SK-N-SH (cell line): ENCODE measurements around the gene LCN10.

Source experiments
- EZH2phosphoT487 ChIP-seq: fragments of 200-600 bp; sonication (generic); IDR thresholded peaks from 2 replicates; pipeline ENCODE4 v1.6.1; 2017; ENCODE audit warnings: low read depth, mixed run types, mild to moderate bottlenecking, antibody characterized with exemption, moderate library complexity, borderline replicate concordance
- POLR2AphosphoS5 ChIP-seq: IDR thresholded peaks from 2 replicates; pipeline ENCODE4 v1.6.1; 2012; ENCODE audit warnings: low read depth, low read length
- TF ChIP-seq, protein P1 (sequence below): IDR thresholded peaks from 2 replicates; pipeline ENCODE4 v1.6.1; 2012; ENCODE audit warnings: mild to moderate bottlenecking, low read depth, low read length, moderate library complexity

DNA sequence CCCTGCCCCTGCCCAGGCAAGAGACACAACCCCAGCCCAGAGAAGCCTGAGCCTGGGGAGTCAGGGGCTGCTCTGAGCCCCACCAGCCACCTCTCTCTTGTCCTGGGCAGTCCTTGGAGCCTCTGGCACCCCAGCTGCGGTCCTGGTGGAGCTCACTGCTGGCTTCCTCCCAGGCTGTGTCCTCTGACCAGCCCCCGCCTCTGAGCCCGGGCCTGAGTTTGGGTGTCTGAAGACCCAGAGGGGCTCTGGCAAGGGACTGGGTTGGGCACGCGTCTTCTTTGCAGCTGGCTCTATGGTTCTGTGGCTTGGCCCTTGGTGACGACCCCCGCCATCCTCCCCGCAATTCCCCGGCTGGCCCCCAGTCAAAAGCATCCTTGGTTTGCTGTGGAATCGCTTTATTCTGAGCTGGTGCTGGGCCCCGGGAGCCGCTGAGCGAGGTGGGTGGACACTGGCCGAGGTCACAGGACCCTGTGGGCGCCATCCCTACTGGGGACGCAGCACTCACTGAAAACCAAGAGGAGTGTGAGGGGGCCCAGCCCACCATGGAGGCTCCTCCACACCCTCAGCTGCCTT lies 985 bp upstream of the LCN10 start:
- TF ChIP-seq, protein P1, sequence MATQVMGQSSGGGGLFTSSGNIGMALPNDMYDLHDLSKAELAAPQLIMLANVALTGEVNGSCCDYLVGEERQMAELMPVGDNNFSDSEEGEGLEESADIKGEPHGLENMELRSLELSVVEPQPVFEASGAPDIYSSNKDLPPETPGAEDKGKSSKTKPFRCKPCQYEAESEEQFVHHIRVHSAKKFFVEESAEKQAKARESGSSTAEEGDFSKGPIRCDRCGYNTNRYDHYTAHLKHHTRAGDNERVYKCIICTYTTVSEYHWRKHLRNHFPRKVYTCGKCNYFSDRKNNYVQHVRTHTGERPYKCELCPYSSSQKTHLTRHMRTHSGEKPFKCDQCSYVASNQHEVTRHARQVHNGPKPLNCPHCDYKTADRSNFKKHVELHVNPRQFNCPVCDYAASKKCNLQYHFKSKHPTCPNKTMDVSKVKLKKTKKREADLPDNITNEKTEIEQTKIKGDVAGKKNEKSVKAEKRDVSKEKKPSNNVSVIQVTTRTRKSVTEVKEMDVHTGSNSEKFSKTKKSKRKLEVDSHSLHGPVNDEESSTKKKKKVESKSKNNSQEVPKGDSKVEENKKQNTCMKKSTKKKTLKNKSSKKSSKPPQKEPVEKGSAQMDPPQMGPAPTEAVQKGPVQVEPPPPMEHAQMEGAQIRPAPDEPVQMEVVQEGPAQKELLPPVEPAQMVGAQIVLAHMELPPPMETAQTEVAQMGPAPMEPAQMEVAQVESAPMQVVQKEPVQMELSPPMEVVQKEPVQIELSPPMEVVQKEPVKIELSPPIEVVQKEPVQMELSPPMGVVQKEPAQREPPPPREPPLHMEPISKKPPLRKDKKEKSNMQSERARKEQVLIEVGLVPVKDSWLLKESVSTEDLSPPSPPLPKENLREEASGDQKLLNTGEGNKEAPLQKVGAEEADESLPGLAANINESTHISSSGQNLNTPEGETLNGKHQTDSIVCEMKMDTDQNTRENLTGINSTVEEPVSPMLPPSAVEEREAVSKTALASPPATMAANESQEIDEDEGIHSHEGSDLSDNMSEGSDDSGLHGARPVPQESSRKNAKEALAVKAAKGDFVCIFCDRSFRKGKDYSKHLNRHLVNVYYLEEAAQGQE, result no peak
- no peak for TF ChIP-seq EZH2phosphoT487
- TF ChIP-seq POLR2AphosphoS5, result no peak
